A673 (cell line): ENCODE data around the gene SCMH1.

Experiments used
- EZH2 ChIP-seq: fragments of 200-600 bp; sonication (generic); IDR thresholded peaks from 2 replicates; pipeline ENCODE4 v1.6.1; 2017; ENCODE audit warnings: borderline replicate concordance, low read depth, mild to moderate bottlenecking, mixed read lengths, antibody characterized with exemption, low read length; ENCODE audit not compliant: poor library complexity, severe bottlenecking
- TF ChIP-seq, protein P1 (sequence below): fragments of 300-800, 200-600 bp; sonication (generic); conservative IDR thresholded peaks from 2 replicates; pipeline ENCODE4 v1.5.1; 2017; ENCODE audit warnings: low read depth, mild to moderate bottlenecking, antibody characterized with exemption, low read length, moderate library complexity, mixed read lengths

DNA sequence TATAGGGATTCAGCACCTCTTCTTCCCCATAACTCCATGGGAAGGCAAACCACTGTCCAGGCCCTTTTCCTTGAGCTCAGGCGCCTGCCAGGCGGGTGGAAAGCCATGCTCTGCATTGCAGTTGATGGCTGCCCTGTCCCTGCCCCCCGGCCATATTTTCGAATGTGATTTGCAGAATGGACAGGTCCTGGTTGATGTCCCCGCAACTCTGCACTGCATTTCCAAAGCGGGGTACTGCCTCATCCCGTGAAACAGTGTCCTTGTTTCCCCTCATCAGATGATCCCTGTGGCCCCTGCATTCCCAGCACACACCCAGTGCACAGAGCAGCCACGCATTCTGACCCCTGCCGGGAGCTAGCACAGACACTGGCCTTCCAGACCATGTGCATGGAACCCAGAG lies 33.7 kb upstream of the SCMH1 start:
- TF ChIP-seq, protein P1, sequence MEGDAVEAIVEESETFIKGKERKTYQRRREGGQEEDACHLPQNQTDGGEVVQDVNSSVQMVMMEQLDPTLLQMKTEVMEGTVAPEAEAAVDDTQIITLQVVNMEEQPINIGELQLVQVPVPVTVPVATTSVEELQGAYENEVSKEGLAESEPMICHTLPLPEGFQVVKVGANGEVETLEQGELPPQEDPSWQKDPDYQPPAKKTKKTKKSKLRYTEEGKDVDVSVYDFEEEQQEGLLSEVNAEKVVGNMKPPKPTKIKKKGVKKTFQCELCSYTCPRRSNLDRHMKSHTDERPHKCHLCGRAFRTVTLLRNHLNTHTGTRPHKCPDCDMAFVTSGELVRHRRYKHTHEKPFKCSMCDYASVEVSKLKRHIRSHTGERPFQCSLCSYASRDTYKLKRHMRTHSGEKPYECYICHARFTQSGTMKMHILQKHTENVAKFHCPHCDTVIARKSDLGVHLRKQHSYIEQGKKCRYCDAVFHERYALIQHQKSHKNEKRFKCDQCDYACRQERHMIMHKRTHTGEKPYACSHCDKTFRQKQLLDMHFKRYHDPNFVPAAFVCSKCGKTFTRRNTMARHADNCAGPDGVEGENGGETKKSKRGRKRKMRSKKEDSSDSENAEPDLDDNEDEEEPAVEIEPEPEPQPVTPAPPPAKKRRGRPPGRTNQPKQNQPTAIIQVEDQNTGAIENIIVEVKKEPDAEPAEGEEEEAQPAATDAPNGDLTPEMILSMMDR: no peak
- no peak for TF ChIP-seq EZH2
